Retinal pigment epithelial cell (primary cell): Measurements from ENCODE around the gene PRKG1.

Experiments
- DNase-seq: peaks from one replicate; pipeline ENCODE4 v3.0.0-alpha.2; 2010; ENCODE audit warnings: low read depth
- H3K4me3 ChIP-seq: 2 replicates; pipeline ENCODE4 v1.5.1; 2011; ENCODE audit warnings: mild to moderate bottlenecking, low read length, control low read depth, moderate library complexity
- TF ChIP-seq, protein P1 (sequence below): conservative IDR thresholded peaks from 2 replicates; pipeline ENCODE4 v1.5.1; 2011; ENCODE audit warnings: low read depth, low read length, control low read depth, inconsistent platforms

The PRKG1 gene

GRCh38 chr10:51629934-51630639 is 555.8 kb downstream of the PRKG1 start:
- H3K4me3 ChIP-seq, result no peak overlapping the region
- TF ChIP-seq, protein P1, sequence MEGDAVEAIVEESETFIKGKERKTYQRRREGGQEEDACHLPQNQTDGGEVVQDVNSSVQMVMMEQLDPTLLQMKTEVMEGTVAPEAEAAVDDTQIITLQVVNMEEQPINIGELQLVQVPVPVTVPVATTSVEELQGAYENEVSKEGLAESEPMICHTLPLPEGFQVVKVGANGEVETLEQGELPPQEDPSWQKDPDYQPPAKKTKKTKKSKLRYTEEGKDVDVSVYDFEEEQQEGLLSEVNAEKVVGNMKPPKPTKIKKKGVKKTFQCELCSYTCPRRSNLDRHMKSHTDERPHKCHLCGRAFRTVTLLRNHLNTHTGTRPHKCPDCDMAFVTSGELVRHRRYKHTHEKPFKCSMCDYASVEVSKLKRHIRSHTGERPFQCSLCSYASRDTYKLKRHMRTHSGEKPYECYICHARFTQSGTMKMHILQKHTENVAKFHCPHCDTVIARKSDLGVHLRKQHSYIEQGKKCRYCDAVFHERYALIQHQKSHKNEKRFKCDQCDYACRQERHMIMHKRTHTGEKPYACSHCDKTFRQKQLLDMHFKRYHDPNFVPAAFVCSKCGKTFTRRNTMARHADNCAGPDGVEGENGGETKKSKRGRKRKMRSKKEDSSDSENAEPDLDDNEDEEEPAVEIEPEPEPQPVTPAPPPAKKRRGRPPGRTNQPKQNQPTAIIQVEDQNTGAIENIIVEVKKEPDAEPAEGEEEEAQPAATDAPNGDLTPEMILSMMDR, result no peak
- no peak for DNase-seq

DNA sequence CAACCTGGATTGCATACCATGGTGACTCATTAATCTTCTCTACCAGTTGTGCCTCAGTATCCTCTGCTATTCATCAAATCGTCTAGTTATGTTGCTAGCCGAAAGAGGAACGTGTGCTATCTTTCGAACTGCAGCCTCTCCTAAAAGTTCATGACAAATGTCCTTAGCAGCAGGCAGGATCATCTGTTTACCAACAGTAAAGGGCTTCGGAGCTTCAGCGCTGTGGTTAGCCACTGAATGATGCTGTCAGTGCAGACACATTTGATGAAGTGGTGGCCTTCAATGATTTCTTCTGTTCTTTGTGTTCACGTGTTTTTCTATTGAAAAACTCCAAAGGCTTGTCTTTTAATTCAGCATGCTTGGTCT is 556.3 kb downstream of the PRKG1 start:
- H3K4me3 ChIP-seq, result no peak overlapping the region
- DNase-seq, result no peak
- TF ChIP-seq, protein P1, result no peak

GRCh38 chr10:51635436-51635835 is 561.1 kb downstream of the PRKG1 start:
- TF ChIP-seq, protein P1, result no peak
- no peak for DNase-seq
- no peak overlapping the region for H3K4me3 ChIP-seq

DNA sequence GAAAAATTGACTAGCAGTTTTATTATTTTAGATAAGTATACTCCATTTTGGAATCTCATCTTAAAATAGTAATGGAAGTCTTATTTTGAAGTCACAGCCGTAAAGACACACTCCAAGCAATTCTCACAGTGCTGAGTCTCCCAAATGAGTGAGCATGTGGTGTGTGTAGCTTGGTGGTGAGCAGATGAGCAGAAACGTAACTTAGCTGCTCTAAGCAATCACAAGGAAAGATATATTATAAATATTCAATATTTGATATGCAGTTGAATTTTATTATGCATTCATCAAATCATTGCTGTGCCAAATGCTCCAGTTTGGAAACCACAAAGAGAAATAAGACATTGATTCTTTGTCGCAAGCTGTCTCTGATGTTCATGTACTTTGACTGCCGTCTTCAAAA is 563.9 kb downstream of the PRKG1 start:
- DNase-seq, result no peak
- no peak overlapping the region for H3K4me3 ChIP-seq
- TF ChIP-seq, protein P1, result no peak

GRCh38 chr10:51638737-51639136 is 564.5 kb downstream of the PRKG1 start:
- TF ChIP-seq, protein P1, result peak; percentile 6
- no peak for DNase-seq
- H3K4me3 ChIP-seq, result no peak overlapping the region

- H3K4me3 ChIP-seq, result no peak overlapping the region
- DNase-seq, result no peak
- TF ChIP-seq, protein P1, result no peak
Observed at GRCh38 chr10:51640120-51640819, 566.0 kb downstream of the PRKG1 start.

- DNase-seq, result no peak
- no peak overlapping the region for H3K4me3 ChIP-seq
- TF ChIP-seq, protein P1, result no peak
Observed at GRCh38 chr10:51642581-51642980, 568.3 kb downstream of the PRKG1 start.
